Prostate gland (tissue), 2 donors: ENCODE measurements around the gene PKNOX2.

Source experiments
- CTCF ChIP-seq, 4 experiments: fragments of 200-600 bp in 2 of 4; fragments of 450-650 bp in 2 of 4; sonication (generic) in 2 of 4; IDR thresholded peaks; 1 replicate in 3 of 4; 2 replicates in 1 of 4; pipeline ENCODE4 v1.5.1; 2016 to 2019; ENCODE audit warnings: antibody characterized with exemption in 4 of 4, mild to moderate bottlenecking in 2 of 4, moderate library complexity in 2 of 4
- POLR2A ChIP-seq: fragments of 450-650 bp; IDR thresholded peaks from one replicate; pipeline ENCODE4 v1.6.1; 2016; ENCODE audit warnings: antibody characterized with exemption, mild to moderate bottlenecking
- POLR2AphosphoS5 ChIP-seq: sonication (generic); formaldehyde crosslinking; IDR thresholded peaks from one replicate; pipeline ENCODE4 v1.6.1; 2017; ENCODE audit warnings: antibody characterized with exemption

GRCh38 chr11:125338886-125339811, 174.6 kb downstream of the PKNOX2 start:
- TF ChIP-seq CTCF (IDR thresholded peaks at IDR 0.05) (no peak), POLR2A (no peak), POLR2AphosphoS5 (no peak)
